Esophagus squamous epithelium (tissue), 5 donors: Measurements from ENCODE around the gene C1orf226. TPM values are rescaled to one million over a fixed set of nuclear protein-coding genes. Genes with fewer than 3 reads are reported as not detected.
A peak's percentile ranks its signal among the peaks of the same experiment; 100 is the strongest.

ENCODE experiments used
- DNase-seq: peaks from one replicate; lab custom pipeline; 2025; lab: John Stamatoyannopoulos, UW
- H3K27ac ChIP-seq, 4 donors: fragments of 200-600 bp; sonication (generic); one replicate each; pipeline ENCODE4 v1.5.1; 2016 to 2019; ENCODE audit warnings: mild to moderate bottlenecking in 1 of 4
- H3K27me3 ChIP-seq, 4 donors: fragments of 200-600 bp; sonication (generic); 1 replicate in 3 of 4; 2 replicates in 1 of 4; pipeline versions ENCODE4 v1.5.1 to v1.6.0; 2017 to 2021; ENCODE audit warnings: antibody characterized with exemption in 1 of 4
- H3K36me3 ChIP-seq, 3 donors: fragments of 200-600 bp; sonication (generic); one replicate each; pipeline ENCODE4 v1.5.1; 2016 to 2019
- H3K4me1 ChIP-seq, 3 donors: fragments of 200-600 bp; sonication (generic); one replicate each; pipeline ENCODE4 v1.5.1; 2017 to 2019
- H3K4me3 ChIP-seq, 4 donors: fragments of 200-600 bp; sonication (generic); 1 replicate in 3 of 4; 2 replicates in 1 of 4; pipeline ENCODE4 v1.5.1; 2016 to 2019; ENCODE audit warnings: mild to moderate bottlenecking in 2 of 4, moderate library complexity in 1 of 4
- H3K9me3 ChIP-seq, 3 donors: fragments of 200-600 bp; sonication (generic); one replicate each; pipeline ENCODE4 v1.5.1; 2016 to 2019
- CTCF ChIP-seq, 6 experiments: fragments of 450-650 bp in 4 of 6; fragments of 200-600 bp in 2 of 6; sonication (generic) in 2 of 6; IDR thresholded peaks; one replicate each; pipeline ENCODE4 v1.5.1; 2016 to 2019; ENCODE audit warnings: antibody characterized with exemption in 6 of 6, mild to moderate bottlenecking in 4 of 6, moderate library complexity in 4 of 6
- POLR2A ChIP-seq, 4 donors: fragments of 450-650 bp; IDR thresholded peaks; one replicate each; pipeline ENCODE4 v1.6.1; 2017; ENCODE audit warnings: antibody characterized with exemption in 4 of 4, mild to moderate bottlenecking in 4 of 4, moderate library complexity in 3 of 4
- WGBS, 2 donors: methylation state at CpG; one replicate each; pipeline ENCODE4 v1.1.5; 2018; 5-methylcytosine and 5-hydroxymethylcytosine counted together
- intact Hi-C: fragments of 100-400 bp; cut with DNase I; formaldehyde crosslinking; loops from one replicate; pipeline ENCODE4 v1.15.0; 2022
- total RNA-seq, 4 donors: library from RNA; depleted of rRNA; stranded (reverse); fragments of >200 nt; gene quantifications; one replicate each; pipeline ENCODE4 v1.1.0, GENCODE V29; 2016
- donor health status: DM: yes; HTN: yes; CAD: no.

Gene C1orf226
- total RNA-seq, 4 donors from 2014 or later, result 1.7 to 5.3 (median 3.6) TPM

- WGBS, 2 donors, result 87 to 92% methylated on average over 3 to 4 of the region's 5 CpGs
- TF ChIP-seq POLR2A (IDR thresholded peaks at IDR 0.05) (no peak), CTCF (IDR thresholded peaks at IDR 0.05) (no peak)
- no peaks in the 10 kb centered on the region for H3K36me3 ChIP-seq
- no peak for DNase-seq
- no peak within 1 kb of the TSS for H3K27ac ChIP-seq
- H3K9me3 ChIP-seq, result no peaks in the 10 kb centered on the region
- peaks cover 0 to 24% (median 9%) of the 10 kb centered on the region in 3 donors for H3K4me1 ChIP-seq
- no peak within 1 kb of the TSS for H3K4me3 ChIP-seq
- intact Hi-C loops, result no loop called here
- no peaks in the 10 kb centered on the region for H3K27me3 ChIP-seq
Measured at GRCh38 chr1:162376691-162377090, 4.8 kb upstream of the C1orf226 start, which contains the start of gene SPATA46. Gene SPATA46 (minus strand): TSS chr1:162376854. CDS start chr1:162376790, 64 bp downstream.

- Histone ChIP-seq H3K36me3 (no peaks in the 10 kb centered on the region), H3K4me3 (no peak overlapping the region), H3K9me3 (no peaks in the 10 kb centered on the region), H3K27me3 (no peaks in the 10 kb centered on the region), H3K4me1 (peaks cover 0 to 26% (median 10%) of the 10 kb centered on the region in 3 donors), H3K27ac (peak overlapping the region in 1 of 4 donors; percentile 25)
- intact Hi-C loops, result no loop called here
- WGBS, 2 donors, result 75 to 87% methylated on average over 3 to 5 of the region's 6 CpGs
- TF ChIP-seq POLR2A (IDR thresholded peaks at IDR 0.05) (no peak), CTCF (IDR thresholded peaks at IDR 0.05) (no peak)
- DNase-seq, result no peak
Measured at GRCh38 chr1:162380061-162380846, 1.3 kb upstream of the C1orf226 start.

GRCh38 chr1:162381941-162382750 is 618 bp downstream of the C1orf226 start:
- 81 to 85% methylated on average over 4 to 10 of the region's 13 CpGs for WGBS, 2 donors
- H3K4me3 ChIP-seq, result no peak overlapping the region
- intact Hi-C loops, result no loop called here
- TF ChIP-seq CTCF (IDR thresholded peaks at IDR 0.05) (no peak), POLR2A (IDR thresholded peaks at IDR 0.05) (no peak)
- no peaks in the 10 kb centered on the region for H3K27me3 ChIP-seq
- DNase-seq, result no peak
- H3K9me3 ChIP-seq, result no peaks in the 10 kb centered on the region
- H3K27ac ChIP-seq, result peak overlapping the region; percentile 81 to 93 (median 86)
- peaks cover 0 to 33% (median 10%) of the 10 kb centered on the region in 3 donors for H3K4me1 ChIP-seq
- no peaks in the 10 kb centered on the region for H3K36me3 ChIP-seq

- H3K9me3 ChIP-seq, result no peaks in the 10 kb centered on the region
- DNase-seq, result no peak
- no peak overlapping the region for H3K4me3 ChIP-seq
- intact Hi-C loops, result no loop called here
- H3K27me3 ChIP-seq, result no peaks in the 10 kb centered on the region
- 71 to 75% methylated on average over 1 to 4 of the region's 6 CpGs for WGBS, 2 donors
- H3K36me3 ChIP-seq, result no peaks in the 10 kb centered on the region
- peaks cover 0 to 39% (median 10%) of the 10 kb centered on the region in 3 donors for H3K4me1 ChIP-seq
- no peak overlapping the region for H3K27ac ChIP-seq
- no peak for TF ChIP-seq CTCF (IDR thresholded peaks at IDR 0.05)
- TF ChIP-seq POLR2A (IDR thresholded peaks at IDR 0.05), result no peak
Measured at GRCh38 chr1:162383091-162383490, 1.6 kb downstream of the C1orf226 start.

- Histone ChIP-seq H3K36me3 (no peaks in the 10 kb centered on the region), H3K4me1 (peaks cover 0 to 43% (median 10%) of the 10 kb centered on the region in 3 donors), H3K27me3 (no peaks in the 10 kb centered on the region), H3K27ac (no peak overlapping the region), H3K4me3 (no peak overlapping the region), H3K9me3 (no peaks in the 10 kb centered on the region)
- intact Hi-C loops, result no loop called here
- no peak for DNase-seq
- TF ChIP-seq CTCF (IDR thresholded peaks at IDR 0.05), result no peak
- TF ChIP-seq POLR2A (IDR thresholded peaks at IDR 0.05), result no peak
- 82 to 87% methylated on average over 6 to 8 of the region's 8 CpGs for WGBS, 2 donors
Measured at GRCh38 chr1:162383516-162383915, 2.0 kb downstream of the C1orf226 start.
